Ishikawa (cell line): Measurements from ENCODE around the gene SDK1.

Experiments
- CEBPB ChIP-seq: IDR thresholded peaks from 2 replicates; pipeline ENCODE4 v1.6.1; 2012
- CREB1 ChIP-seq: IDR thresholded peaks from 2 replicates; pipeline ENCODE4 v1.6.1; 2012; ENCODE audit warnings: low read depth
- EP300 ChIP-seq: IDR thresholded peaks from 2 replicates; pipeline ENCODE4 v1.6.1; 2012; ENCODE audit warnings: borderline replicate concordance
- FOXM1 ChIP-seq: IDR thresholded peaks from 2 replicates; pipeline ENCODE4 v1.6.1; 2012; ENCODE audit warnings: low read depth, borderline replicate concordance
- MAX ChIP-seq: IDR thresholded peaks from 2 replicates; pipeline ENCODE4 v1.6.1; 2012
- NFIC ChIP-seq: IDR thresholded peaks from 2 replicates; pipeline ENCODE4 v1.6.1; 2012
- RAD21 ChIP-seq: IDR thresholded peaks from 2 replicates; pipeline ENCODE4 v1.6.1; 2012; ENCODE audit warnings: low read depth
- REST ChIP-seq: IDR thresholded peaks from 2 replicates; pipeline ENCODE4 v1.6.1; 2012; ENCODE audit warnings: low read depth, mild to moderate bottlenecking
- TCF12 ChIP-seq: IDR thresholded peaks from 2 replicates; pipeline ENCODE4 v1.6.1; 2012; ENCODE audit warnings: low read depth
- TEAD4 ChIP-seq: IDR thresholded peaks from 2 replicates; pipeline ENCODE4 v1.6.1; 2012
- YY1 ChIP-seq: IDR thresholded peaks from 2 replicates; pipeline ENCODE4 v1.6.1; 2012; ENCODE audit warnings: low read depth
- ZBTB7A ChIP-seq: IDR thresholded peaks from 2 replicates; pipeline ENCODE4 v1.6.1; 2012; ENCODE audit warnings: low read depth
- TF ChIP-seq, protein P1 (sequence below): IDR thresholded peaks from 2 replicates; pipeline ENCODE4 v1.6.1; 2012

- TF ChIP-seq EP300, result no peak
- no peak for TF ChIP-seq YY1
- no peak for TF ChIP-seq REST
- TF ChIP-seq CREB1, result no peak
- no peak for TF ChIP-seq ZBTB7A
- TF ChIP-seq, protein P1, sequence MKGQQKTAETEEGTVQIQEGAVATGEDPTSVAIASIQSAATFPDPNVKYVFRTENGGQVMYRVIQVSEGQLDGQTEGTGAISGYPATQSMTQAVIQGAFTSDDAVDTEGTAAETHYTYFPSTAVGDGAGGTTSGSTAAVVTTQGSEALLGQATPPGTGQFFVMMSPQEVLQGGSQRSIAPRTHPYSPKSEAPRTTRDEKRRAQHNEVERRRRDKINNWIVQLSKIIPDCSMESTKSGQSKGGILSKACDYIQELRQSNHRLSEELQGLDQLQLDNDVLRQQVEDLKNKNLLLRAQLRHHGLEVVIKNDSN, result no peak
- TF ChIP-seq MAX, result no peak
- no peak for TF ChIP-seq TEAD4
- TF ChIP-seq CEBPB, result no peak
- TF ChIP-seq TCF12, result no peak
- no peak for TF ChIP-seq RAD21
- TF ChIP-seq FOXM1, result no peak
- no peak for TF ChIP-seq NFIC
Observed at GRCh38 chr7:4177001-4177400, 875.9 kb downstream of the SDK1 start.
